ENCODE results near the gene TRIM9.

GRCh38 chr14:51008446-51008845, 86.5 kb downstream of the TRIM9 start:
- TF ChIP-seq CTCF (IDR thresholded peaks at IDR 0.05) (no peak), EP300 (IDR thresholded peaks at IDR 0.05) (no peak), POLR2A (IDR thresholded peaks at IDR 0.05) (no peak), POLR2AphosphoS5 (IDR thresholded peaks at IDR 0.05) (no peak)
